Measurements from ENCODE around the gene GATAD2B. TPM values are rescaled to one million over a fixed set of nuclear protein-coding genes. Genes with fewer than 3 reads are reported as not detected.

GATAD2B gene
- total and polyA plus RNA-seq, 2 of the 4 experiments (the other 2 are of a cell fraction), result 3.8 to 6.2 TPM

DNA sequence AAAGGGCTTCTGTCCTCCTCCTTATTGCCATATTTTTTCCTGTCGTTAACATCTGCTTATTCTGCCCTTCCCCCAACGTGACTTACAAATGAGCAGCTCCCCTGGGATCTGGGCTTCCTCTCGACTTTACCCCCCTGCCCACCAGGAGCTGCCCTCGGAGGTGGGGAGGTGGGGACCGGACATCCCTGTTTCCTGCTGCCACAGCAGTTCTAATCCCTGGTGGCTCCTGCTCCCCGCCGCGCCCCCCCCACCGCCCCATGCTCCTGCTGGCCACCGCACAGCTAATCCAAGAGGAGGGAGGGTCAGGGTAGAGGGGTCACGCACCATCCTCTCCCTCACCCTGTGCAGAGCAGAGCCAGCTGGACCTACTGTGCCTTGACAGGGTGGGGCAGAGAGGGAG is 152.0 kb downstream of the GATAD2B start:
- H3K36me3 ChIP-seq (ENCODE audit: control insufficient read depth, insufficient read depth, low read length), result peaks cover 63% of the 10 kb centered on the region

More for the DNA sequence above, 152.0 kb downstream of the GATAD2B start:
- no peak overlapping the region for H2BK20ac ChIP-seq (ENCODE audit: low read depth, low read length)
- no peak overlapping the region for H3K23ac ChIP-seq (ENCODE audit: low read depth, low read length)
- H3K27me3 ChIP-seq (ENCODE audit: control insufficient read depth, insufficient read depth, low read length), result no peaks in the 10 kb centered on the region
- H3K56ac ChIP-seq (ENCODE audit: extremely low read depth, insufficient read depth, low read length), result no peak overlapping the region
- dilution Hi-C loops (cut with HindIII; ENCODE audit: low sequenced_read_pairs, unreplicated experiment) (no loop called here), in situ Hi-C loops (cut with MboI; ENCODE audit: low sequenced_read_pairs) (no loop called here), intact Hi-C loops (cut with micrococcal nuclease) (loop anchor here (2.0 kb wide), 1 partner anchor 94 kb away; no protein-coding TSS in a partner anchor)
- 0 out of 2 replicates have a peak, but pooled peaks cover 2% of the 10 kb centered on the region for H3K4me1 ChIP-seq (ENCODE audit: control insufficient read depth, insufficient read depth, low read length)
- no peaks in the 10 kb centered on the region for H4K20me1 ChIP-seq (ENCODE audit: insufficient read depth, low read length)
- H2BK5ac ChIP-seq (ENCODE audit: low read depth, low read length, poor library complexity, severe bottlenecking), result no peak overlapping the region
- no peak overlapping the region for H2BK15ac ChIP-seq (ENCODE audit: low read depth, low read length)
- no peak overlapping the region for H4K91ac ChIP-seq (ENCODE audit: insufficient read depth, low read depth, low read length)
- H3K18ac ChIP-seq (ENCODE audit: low read depth, low read length), result no peak overlapping the region
- H3K79me1 ChIP-seq (ENCODE audit: low read depth in 1 of 2, low read length in 2 of 2), result no peaks in the 10 kb centered on the region; a peak in 1 of 4 replicates
- no peak for TF ChIP-seq MXI1 (IDR thresholded peaks at IDR 0.05; ENCODE audit: borderline replicate concordance, low read depth, low read length)
- TF ChIP-seq RCOR1 (IDR thresholded peaks at IDR 0.05; ENCODE audit: insufficient replicate concordance, low read length), result no peak
- no peak for TF ChIP-seq FOS (IDR thresholded peaks at IDR 0.05; ENCODE audit: low read depth, low read length)
- TF ChIP-seq POLR2A (IDR thresholded peaks at IDR 0.05; ENCODE audit: low read depth, low read length), result no peak
- no peak for TF ChIP-seq MAZ (IDR thresholded peaks at IDR 0.05; ENCODE audit: borderline replicate concordance, low read depth, low read length)
- TF ChIP-seq MAFK (IDR thresholded peaks at IDR 0.05; ENCODE audit: low read depth, low read length), result no peak
- TF ChIP-seq, protein P1, sequence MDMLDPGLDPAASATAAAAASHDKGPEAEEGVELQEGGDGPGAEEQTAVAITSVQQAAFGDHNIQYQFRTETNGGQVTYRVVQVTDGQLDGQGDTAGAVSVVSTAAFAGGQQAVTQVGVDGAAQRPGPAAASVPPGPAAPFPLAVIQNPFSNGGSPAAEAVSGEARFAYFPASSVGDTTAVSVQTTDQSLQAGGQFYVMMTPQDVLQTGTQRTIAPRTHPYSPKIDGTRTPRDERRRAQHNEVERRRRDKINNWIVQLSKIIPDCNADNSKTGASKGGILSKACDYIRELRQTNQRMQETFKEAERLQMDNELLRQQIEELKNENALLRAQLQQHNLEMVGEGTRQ (IDR thresholded peaks at IDR 0.05; ENCODE audit: low read depth, low read length), result no peak
- TF ChIP-seq SMC3 (IDR thresholded peaks at IDR 0.05; ENCODE audit: low read depth, low read length), result no peak
- no peak for TF ChIP-seq CEBPB (IDR thresholded peaks at IDR 0.05; ENCODE audit: low read depth, low read length)
- TF ChIP-seq CTCF (conservative IDR thresholded peaks at IDR 0.05; ENCODE audit: low read depth, low read length), result no peak
- no peak for TF ChIP-seq CHD1 (IDR thresholded peaks at IDR 0.05; ENCODE audit: low read depth, low read length)
- H3K9me1 ChIP-seq (ENCODE audit: insufficient read depth, low read length), result no peaks in the 10 kb centered on the region
- H3K4me2 ChIP-seq (ENCODE audit: low read depth, low read length), result no peak overlapping the region
- ATAC-seq (ENCODE audit: low read depth), result no peak
- H3K4me3 ChIP-seq (ENCODE audit: insufficient read depth, low read depth, low read length), result no peak overlapping the region
- no peak overlapping the region for H2AFZ ChIP-seq (replicated peaks; ENCODE audit: low read length, poor library complexity)
- BruUV-seq (replicated peaks), result no TSS peak
- H3K14ac ChIP-seq (replicated peaks; ENCODE audit: low read depth, low read length), result no peak overlapping the region
- H3K9ac ChIP-seq (ENCODE audit: low read depth, low read length), result no peak overlapping the region
- H3K4ac ChIP-seq (ENCODE audit: low read depth, low read length), result no peak overlapping the region
- ChIA-PET CTCF (no interaction called here), POLR2A (ENCODE audit: unreplicated experiment) (no interaction called here)
- no peak overlapping the region for H4K5ac ChIP-seq (ENCODE audit: low read depth, low read length)
- no peak overlapping the region for H2AK5ac ChIP-seq (ENCODE audit: low read depth, low read length)
- no peak for DNase-seq
- H2BK120ac ChIP-seq (ENCODE audit: low read depth, low read length), result no peak overlapping the region
- no peaks in the 10 kb centered on the region for H3K9me3 ChIP-seq (ENCODE audit: control insufficient read depth, insufficient read depth, low read length)
- H2AK9ac ChIP-seq (replicated peaks; ENCODE audit: low read depth, low read length, poor library complexity), result peak overlapping the region; percentile 32
- H3K27ac ChIP-seq (ENCODE audit: insufficient read depth, low read length), result no peak overlapping the region
- WGBS, 2 experiments (ENCODE audit: extremely low coverage in 2 of 2, insufficient read length in 1 of 2), result no CpG with 5 or more reads among the region's 11 CpGs
- H4K8ac ChIP-seq (ENCODE audit: low read depth in 2 of 2, low read length in 2 of 2), result no peak overlapping the region
